ENCODE measurements around the gene GBE1.
"Not testable (repeated sequence)": the region's sequence is repeated elsewhere in the genome, so short reads cannot be mapped to it uniquely, and the experiment has no call there.

GBE1 gene

DNA sequence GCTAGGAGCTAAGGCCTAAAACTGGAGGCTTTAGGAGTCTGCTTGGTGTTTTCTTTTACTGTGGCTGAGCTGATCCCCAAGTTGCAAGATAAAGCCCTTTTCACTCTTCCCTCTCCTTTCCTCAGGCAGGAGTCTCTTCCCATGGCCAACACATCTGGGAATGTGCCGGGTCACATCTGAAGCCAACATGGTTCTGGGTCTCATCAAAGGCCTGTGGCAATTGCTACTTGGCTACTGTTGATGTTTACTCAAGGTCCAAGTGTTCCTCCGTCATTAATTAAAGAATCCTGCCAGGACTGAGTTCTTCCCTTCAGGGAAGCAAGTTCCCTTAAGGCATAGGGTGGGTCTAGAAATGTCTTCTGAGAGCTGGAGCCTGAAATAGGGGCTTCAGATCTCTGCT is 230.2 kb downstream of the GBE1 start:
- DNase-seq (ENCODE audit: low read depth in 2 of 2) = no peak

DNA sequence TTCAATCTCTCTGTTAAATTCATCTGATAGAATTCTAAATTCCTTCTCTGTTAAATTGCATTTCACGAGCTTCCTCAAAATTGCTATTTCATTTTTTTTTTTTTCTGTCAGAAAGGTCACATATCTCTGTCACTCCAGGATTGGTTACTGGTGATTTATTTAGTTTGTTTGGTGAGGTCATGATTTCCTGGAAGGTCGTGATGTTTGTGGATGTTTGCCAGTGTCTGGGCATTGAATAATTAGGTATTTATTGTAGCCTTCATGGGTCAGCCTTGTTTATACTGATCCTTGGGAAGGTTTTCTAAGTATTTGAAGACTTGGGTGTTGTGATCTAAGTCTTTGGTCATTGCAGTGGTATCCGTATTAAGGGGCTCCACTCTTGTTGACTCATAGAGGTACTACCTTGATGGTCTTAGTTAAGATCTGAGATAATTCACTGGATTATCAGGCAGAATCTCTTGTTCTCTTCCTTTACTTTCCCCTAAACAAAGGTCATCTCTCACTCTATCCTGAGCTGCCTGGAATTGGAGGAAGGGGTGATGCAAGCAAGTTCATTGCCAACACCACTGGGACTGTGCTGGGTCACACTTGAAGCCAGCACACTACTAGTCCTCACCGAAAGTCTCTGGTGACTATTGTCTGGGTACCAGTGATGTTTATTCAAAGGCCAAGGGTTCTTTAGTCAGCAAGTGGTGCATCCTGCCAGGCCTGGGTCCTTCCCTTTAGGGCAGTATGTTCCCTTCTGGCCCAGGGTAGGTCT is 231.1 kb downstream of the GBE1 start:
- no peak for DNase-seq (ENCODE audit: low read depth in 2 of 2)

DNA sequence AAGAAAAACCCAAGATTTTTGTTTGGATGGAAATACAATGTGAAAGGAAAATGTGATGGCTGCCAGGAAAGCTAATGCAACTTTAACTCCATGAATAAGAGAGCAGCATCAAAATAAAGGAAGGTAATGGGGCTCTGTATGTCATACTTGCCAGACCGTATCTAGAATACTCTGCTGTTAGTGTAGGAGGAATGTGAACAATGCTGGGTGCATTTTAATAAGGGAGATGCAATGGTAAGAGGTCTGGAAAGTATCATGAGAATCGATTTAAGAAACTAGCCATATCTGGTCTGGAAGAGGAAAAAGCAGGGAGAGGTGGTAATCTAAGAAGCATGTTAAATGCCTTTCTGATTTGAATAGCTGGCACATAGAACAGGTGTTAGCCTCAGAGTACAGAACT is 239.6 kb downstream of the GBE1 start:
- DNase-seq (ENCODE audit: low read depth in 2 of 2) = no peak

DNA sequence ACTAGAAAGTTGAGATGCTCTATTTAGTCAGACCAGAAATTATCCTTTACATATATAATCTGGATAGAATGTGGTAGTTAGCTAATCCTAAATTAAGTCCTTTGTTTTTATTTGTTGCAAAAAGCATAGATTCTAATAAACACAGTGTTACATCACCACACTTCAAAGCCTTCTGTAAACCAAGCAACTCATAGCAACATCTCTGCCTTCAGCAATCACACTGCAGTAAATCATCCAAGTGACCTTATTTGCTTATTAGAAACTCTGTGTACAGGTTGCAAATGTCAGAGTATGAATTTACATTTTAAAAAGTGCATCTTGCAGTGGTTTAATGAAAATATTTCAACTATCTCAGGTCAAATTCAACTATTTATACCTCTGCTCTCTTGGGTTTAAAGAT is 242.5 kb downstream of the GBE1 start:
- no peak for DNase-seq (ENCODE audit: low read depth in 2 of 2)

DNA sequence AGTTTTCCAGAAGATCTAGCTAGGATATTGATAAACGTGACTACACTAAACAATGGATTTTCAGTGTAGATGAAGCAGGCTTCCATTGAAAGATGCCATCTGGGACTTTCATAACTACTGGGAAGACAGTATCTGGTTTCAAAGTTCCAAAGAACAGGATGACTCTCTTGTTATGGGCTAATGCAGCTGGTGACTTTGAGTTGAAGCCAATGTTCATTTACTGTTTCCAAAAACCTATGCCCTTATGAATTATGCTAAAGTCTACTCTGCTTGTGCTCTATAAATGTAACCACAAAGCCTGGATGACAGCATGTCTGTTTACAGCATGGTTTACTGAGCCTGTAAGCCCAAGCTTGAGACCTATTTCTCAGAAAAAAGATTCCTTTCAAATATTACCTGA is 245.4 kb downstream of the GBE1 start:
- DNase-seq (ENCODE audit: low read depth in 2 of 2) = no peak

DNA sequence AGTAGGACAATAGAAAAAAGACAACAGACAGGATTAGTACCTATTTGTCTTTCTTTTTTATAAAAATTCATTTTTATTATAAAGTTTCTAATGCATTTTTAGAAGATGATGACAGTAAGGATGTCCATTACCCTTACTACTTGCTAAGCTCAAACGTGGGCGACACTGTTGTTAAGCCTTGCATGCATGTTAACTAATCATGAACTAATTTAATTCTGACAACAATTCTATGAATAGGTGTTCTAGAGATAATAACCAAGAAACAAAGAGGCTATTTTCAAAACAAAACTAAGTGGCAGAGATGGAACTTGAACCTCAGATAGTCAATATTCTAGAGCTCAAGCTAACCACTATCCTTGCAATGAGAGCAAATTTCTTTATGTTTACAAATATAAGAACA is 247.9 kb downstream of the GBE1 start:
- no peak for DNase-seq (ENCODE audit: low read depth in 2 of 2)

DNA sequence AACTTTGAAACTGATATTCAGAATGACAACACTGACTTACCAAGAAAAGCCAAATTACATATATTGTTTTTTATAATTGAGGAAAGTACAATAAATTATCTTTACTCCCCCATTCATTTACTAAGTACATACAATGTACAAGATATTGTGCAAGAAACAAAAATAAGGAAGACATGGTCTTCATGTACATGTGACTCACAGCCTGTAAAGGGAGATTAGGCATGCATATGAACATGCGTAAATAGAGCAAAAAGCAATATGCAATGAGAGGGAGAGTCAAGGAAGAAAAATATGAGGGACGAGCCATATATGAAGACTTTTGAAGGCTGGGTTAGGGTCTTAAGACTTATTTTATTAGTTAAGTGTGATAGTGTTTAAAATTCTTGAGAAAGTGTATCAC is 258.4 kb downstream of the GBE1 start:
- no peak for DNase-seq (ENCODE audit: low read depth in 2 of 2)

DNA sequence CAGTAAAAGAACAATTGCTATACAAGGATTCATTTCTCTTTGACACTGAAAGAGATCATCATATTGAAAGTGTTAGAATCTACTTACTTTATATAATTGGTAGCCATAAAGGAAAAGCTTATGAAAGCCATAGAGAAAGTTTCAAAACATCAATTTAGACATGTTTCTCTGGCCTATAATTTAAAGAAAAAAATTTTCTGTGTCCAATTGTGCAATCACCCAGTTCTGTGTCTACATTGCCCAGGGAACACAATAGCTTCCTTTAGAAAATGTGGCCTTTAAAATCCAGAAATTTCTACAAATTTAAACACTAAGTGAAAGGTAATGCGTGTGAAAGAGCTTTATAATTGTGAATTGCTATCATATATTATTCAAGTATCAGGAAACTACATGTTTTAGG is 259.2 kb downstream of the GBE1 start:
- no peak for DNase-seq (ENCODE audit: low read depth in 2 of 2)

DNA sequence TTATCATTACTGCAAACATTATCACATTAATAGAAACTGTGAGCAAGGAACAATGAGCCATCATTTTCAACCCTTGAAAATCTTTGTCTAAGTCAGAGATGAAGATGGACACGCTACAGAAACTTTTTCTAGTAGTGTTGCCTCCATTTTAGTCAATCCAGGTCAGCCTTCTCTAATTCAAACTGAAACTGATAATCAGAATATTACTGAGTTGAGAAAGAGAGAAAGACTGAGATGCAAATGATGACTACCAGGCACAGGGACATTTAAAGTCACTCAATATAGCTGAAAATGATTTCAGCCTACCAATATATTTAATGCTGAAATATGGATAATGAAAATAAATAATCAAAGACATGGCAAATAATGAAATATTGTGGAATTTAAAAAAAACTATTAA is 261.4 kb downstream of the GBE1 start:
- no peak for DNase-seq (ENCODE audit: low read depth in 2 of 2)

DNA sequence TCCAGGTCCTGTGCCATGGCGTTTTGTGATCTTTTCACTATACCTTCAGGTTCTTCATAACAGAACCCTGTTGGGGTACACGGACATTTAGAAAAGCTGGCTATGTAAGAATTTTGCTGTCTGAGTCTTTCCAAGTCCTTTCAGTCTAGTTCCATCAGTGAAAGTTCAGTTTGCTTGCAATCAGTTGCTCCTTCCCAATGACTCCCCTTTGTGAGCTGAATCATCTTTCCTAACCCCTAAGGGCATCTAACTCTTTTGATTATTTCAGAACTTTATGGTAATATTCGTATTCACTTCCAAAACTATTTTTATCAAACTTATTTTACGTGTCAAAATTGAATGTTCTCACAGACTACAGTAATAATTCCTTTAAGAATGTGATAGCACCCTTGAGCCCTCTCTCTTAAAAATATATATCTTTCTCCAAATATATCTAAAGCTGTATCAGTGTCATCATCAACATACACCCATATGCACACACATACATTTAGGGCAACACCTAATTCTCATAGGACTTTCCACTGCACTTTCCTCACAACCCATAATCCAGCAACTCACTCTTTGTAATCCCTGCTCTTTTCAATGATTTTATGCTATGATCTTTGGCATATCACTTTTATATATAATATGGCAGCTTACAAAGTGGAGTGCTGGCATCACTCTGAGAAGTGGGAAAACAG is 263.7 kb downstream of the GBE1 start:
- no peak for DNase-seq (ENCODE audit: low read depth in 2 of 2)

DNA sequence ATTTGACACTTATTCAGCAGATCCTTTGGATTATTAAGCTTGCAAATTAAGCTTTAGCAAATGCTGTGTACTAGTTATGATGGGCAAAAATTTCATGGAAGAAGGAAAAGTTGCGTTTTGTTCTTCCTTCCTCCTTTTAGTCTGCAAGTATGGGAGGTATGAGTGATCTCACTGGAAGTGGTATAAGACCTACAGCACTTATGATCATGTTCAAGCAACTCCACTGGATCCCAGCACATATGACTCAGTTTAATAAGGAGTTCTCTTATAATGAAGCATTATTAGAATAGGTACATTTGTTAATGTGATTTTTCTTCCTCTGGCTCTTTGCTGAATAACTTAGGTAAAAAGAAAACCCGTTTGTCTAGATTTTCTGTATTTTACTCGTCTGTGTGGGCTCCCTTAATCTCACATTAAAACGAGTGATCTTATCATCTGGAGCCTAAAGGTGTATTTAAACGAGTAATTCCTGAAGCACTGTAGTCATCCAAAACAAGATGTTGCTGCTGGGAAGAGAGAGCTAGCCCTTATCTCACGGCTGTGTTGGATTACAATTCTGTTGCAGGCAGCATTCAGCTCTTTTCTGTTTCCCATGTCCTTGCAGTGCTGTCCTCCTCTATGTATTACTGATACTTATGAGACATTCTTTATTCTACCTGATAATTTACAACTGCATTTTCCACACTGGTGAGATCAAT is 264.9 kb downstream of the GBE1 start:
- DNase-seq (ENCODE audit: low read depth in 2 of 2) = no peak

DNA sequence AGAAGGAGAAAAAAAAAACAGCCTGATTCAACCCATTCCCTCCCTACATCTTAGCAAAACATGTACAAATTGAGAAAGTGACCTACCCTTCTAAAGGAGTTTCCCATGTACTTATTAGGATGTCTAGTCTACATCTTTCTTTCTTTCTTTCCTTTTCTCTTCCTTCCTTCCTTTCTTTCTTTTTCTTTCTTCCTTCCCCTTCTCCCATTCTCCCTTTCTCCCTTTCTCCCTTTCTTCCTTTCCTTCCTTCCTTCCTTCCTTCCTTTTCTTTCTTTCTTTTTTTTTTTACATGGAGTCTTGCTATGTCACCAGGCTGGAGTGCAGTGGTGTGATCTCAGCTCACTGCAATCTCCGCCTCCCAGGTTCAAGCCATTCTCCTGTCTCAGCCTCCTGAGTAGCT is 269.0 kb downstream of the GBE1 start:
- not testable (repeated sequence) for DNase-seq (ENCODE audit: low read depth in 2 of 2)

DNA sequence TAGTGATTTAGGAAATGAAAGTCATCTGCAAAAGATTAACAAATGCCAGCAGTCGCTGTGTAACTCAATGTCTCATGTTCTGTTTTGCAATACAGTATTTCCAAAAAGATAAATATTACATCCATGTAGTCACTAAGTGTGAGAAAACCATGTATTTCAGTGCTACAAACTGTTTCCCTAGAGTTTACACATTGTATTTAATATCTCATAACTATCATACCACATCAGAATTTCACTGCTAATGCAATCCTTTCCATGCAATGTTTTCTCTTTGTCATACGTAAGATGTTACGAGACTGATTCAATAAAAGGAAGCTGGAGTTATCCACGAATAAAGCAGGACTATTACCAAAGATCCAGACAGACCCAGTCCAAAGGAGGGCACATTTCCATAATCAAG is 269.4 kb downstream of the GBE1 start:
- DNase-seq (ENCODE audit: low read depth in 2 of 2) = no peak

DNA sequence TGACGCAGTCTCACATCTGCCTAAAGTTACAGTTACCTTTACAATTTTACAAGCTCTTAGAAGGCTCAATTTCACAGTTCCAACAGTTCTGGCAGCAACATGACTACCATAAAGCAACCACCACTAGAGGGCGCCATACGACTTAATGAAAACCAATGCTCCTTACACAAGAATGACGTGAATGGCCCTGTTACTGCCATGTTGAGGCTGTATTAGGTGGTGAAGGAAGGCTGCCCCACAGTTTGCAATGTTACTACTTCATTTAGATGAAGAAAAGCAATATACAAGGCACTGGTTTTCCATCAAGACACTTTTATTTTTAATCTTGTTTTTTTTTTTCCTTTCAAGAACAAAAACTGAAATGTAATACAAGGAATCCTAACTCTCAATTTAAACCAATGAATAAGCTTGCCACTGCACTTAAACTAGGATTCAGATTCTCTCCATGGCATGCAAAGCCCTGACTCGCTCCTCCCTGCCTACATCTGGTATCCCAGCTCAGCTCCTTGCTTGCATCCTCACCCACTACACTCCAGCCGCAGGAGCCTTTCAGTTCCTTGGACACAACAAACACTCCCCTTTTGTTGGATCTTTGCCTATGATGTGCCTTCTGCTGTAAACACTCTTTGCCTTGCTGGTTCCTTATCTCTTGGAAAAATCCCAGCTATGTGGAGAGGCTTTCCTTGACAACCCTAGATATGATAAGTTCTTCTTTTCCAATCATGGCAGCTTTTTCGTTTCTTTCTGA is 270.7 kb downstream of the GBE1 start:
- peak; percentile 44 to 45 for DNase-seq (ENCODE audit: low read depth in 2 of 2)

DNA sequence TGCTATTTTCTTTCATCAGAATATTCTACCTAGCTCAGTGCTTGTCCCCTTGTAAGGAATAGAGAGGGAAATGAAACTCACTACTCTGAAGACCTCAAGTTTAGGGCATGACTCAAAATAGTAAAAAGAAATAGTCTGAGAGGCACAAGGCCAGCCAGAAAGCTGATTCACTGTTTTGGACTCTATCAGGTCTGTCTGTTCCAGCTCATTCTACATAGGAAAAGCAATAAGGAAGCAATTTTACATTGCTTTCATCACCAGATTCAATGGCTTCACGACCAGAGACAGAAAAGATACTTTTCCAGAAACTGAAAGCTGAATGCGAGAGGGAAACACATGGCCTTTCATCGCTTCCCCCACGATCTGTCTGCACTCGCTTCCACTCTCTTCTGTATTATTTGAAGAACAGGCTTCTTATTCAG is 276.0 kb downstream of the GBE1 start:
- DNase-seq (ENCODE audit: low read depth in 2 of 2) = no peak

DNA sequence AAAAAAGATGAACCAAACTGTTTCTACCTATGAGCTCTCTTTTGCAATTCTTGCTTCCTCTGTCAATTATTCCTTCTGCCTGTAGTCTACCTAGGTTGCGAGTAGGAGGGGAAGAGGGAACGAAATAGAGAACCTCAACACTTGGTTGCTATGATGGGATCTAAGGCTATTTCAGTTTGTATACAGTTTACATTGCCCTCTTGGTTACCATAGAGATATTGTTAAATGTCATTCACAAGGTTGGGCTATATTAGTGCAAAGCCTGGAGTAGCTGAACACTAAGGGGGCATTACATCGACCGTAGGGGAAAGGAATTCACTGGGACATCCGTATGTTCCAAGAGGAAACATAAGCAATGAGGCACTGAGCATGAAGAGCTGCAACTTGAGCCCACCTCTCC is 276.9 kb downstream of the GBE1 start:
- DNase-seq (ENCODE audit: low read depth in 2 of 2) = no peak

DNA sequence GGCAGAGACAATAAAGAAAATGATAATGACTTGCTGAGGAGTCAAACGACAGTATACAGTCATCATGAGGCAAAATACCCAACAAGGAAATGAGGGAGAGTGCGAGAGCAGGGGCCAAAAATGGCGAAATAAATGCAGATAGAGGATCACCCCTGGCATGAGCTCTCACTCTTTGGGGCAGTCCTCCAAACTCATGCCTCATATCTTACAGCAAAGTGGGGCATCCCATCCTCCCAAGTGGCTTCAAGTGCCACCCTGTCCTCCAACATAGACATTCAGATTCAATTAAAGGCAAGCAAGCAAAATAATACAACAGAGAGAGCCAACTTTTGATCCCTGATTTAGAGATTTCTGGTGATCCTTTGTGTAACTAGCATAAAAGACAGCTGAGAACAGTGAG is 278.4 kb downstream of the GBE1 start:
- no peak for DNase-seq (ENCODE audit: low read depth in 2 of 2)

DNA sequence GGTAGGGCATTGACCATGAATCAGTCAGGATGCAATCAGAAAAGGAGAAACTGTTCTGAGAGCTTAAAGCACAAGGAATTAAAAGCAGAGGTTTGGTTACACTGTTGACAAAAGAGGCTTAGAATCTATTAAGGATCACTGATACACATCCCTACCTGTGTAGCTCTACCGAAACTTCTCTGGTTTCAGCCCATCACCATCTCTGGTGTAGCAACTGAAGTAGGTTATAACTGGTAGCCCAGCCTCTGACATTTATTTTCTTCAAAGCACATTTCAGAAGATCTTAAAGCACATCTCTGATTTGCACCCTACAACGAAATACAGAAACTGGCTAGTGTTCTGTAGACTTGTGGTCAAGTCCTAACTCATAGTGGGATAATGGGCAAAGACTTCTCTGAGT is 283.7 kb downstream of the GBE1 start:
- DNase-seq (ENCODE audit: low read depth in 2 of 2) = no peak

DNA sequence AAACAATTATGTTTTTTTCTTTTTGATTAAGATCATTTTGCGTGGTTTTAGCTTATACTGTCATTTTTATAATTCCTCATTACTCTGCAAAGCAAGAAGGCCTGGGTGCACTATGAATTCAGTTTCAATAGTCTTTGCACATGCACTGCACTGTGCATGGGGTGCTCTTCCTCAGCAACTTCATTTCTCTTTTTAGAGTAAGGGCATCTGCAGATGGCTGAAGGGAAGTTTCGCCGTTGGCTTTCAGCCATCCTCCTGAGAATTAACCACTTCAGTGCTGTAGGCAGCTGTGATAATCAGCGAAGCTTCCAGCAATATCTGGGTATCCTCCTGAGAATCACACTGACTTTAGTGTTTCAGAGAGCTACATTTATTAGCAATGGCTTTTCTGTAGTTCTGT is 284.8 kb downstream of the GBE1 start:
- DNase-seq (ENCODE audit: low read depth in 2 of 2) = no peak

DNA sequence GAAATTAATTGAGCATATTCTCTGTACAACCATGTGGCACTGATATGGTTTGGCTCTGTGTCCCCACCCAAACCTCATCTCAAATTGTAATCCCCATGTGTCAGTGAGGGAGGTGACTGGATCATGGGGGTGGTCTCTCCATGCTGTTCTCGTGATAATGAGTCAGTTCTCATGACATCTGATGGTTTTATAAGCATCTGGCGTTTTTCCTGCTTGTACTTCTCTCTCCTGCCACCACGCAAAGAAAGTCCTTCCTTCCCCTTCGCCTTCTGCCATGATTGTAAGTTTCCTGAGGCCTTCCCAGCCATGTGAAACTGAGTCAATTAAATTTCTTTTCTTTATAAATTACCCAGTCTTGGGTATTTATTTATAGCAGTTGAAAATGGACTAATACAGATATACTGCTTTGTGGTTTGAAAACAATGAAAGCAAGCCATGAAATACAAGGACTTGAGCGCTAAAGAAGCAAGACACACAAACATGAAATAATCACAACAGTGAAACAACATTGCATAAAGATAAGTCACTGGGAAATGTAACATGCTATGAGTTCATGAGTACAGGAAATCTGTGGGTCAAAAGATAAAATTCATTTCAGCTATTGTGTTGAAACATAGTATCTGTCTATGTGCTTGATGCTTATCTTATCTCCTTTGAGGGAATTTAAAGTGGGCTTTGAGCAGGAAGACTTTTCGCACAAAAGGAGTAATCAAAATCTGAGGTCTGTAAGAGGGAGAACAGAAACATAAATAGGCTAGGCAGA is 288.7 kb downstream of the GBE1 start:
- no peak for DNase-seq (ENCODE audit: low read depth in 2 of 2)

DNA sequence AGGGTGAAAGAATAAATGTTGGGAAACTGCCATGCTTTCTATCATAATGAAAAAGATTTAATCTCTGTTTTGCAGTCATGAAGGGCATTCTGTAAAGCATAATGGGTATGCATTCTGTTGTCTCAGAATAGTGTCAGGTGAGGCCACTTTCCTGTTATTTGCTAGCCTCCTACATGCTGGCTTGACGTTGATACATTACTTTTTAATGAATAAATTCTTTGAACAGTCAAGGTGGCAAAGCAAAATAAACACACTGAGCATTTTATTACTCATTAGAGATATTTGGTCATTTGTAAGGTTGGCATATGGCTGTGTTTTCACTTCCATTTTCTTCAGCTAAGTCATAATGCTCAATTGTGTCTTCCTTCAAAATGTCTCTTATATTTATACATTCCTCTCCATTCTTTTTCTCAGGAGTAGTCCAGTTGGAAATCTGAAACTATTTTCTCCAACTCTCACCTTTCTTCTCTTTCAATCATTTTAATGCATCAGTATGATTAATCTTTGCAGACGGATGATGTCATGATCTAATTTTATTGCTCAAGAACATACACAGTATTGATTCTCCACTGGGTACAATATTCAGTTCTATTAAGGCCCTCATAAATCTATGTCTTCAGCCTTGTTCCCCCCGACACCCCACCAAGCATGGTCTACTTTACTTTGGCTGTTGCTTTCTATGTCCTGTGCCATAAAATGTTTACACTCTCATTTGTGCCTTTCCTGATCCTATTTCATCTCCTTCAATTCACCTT is 290.7 kb downstream of the GBE1 start:
- no peak for DNase-seq (ENCODE audit: low read depth in 2 of 2)
